Immature natural killer cell (primary cell): ENCODE measurements around the gene CD177. TPM values are rescaled to one million over a fixed set of nuclear protein-coding genes. Genes with fewer than 3 reads are reported as not detected.
"Not testable (repeated sequence)": the region's sequence is repeated elsewhere in the genome, so short reads cannot be mapped to it uniquely, and the experiment has no call there.

Experiments used
- DNase-seq, 3 donors: peaks; one replicate each; pipeline ENCODE4 v3.0.0; 2022; ENCODE audit warnings: mixed read lengths in 1 of 3
- H3K27ac Mint-ChIP-seq, 6 donors: one replicate each; pipeline ENCODE4 v1.8.0; 2020; ENCODE audit warnings: mixed read lengths in 6 of 6, mild to moderate bottlenecking in 5 of 6, inconsistent platforms in 4 of 6, moderate library complexity in 3 of 6
- H3K27me3 Mint-ChIP-seq, 3 donors: one replicate each; pipeline ENCODE4 v1.8.0; 2020 to 2021; ENCODE audit warnings: low read depth in 3 of 3, mild to moderate bottlenecking in 3 of 3, mixed read lengths in 3 of 3, moderate library complexity in 3 of 3, inconsistent platforms in 1 of 3
- H3K36me3 Mint-ChIP-seq, 3 donors: one replicate each; pipeline ENCODE4 v1.8.0; 2020; ENCODE audit warnings: mixed read lengths in 3 of 3, inconsistent platforms in 2 of 3, mild to moderate bottlenecking in 2 of 3
- H3K4me1 Mint-ChIP-seq, 2 donors: one replicate each; pipeline ENCODE4 v1.8.0; 2020; ENCODE audit warnings: inconsistent platforms in 2 of 2, mild to moderate bottlenecking in 2 of 2, mixed read lengths in 2 of 2, moderate library complexity in 1 of 2
- H3K4me3 Mint-ChIP-seq, 5 donors: one replicate each; pipeline ENCODE4 v1.8.0; 2020; ENCODE audit warnings: mild to moderate bottlenecking in 5 of 5, mixed read lengths in 5 of 5, inconsistent platforms in 3 of 5, moderate library complexity in 3 of 5
- H3K9me3 Mint-ChIP-seq, 6 donors: one replicate each; pipeline ENCODE4 v1.8.0; 2020; ENCODE audit warnings: mild to moderate bottlenecking in 6 of 6, mixed read lengths in 6 of 6, inconsistent platforms in 4 of 6, moderate library complexity in 3 of 6
- polyA plus RNA-seq, 3 donors: library from polyadenylated mRNA; unstranded; fragments of 300-500 nt; fragmentation: Illumina TruSeq; gene quantifications; one replicate each; pipeline ENCODE4 v1.2.3, GENCODE V29; 2021

Gene CD177
- polyA plus RNA-seq, 3 donors from 2014 or later, result not detected

- Mint-ChIP-seq H3K4me1 (no peaks in the 10 kb centered on the region), H3K27ac (no peak overlapping the region), H3K4me3 (no peak overlapping the region), H3K9me3 (no peaks in the 10 kb centered on the region), H3K36me3 (no peaks in the 10 kb centered on the region), H3K27me3 (no peaks in the 10 kb centered on the region)
- no peak for DNase-seq
Measured at GRCh38 chr19:43380771-43381386, 27.4 kb downstream of the CD177 start.

DNA sequence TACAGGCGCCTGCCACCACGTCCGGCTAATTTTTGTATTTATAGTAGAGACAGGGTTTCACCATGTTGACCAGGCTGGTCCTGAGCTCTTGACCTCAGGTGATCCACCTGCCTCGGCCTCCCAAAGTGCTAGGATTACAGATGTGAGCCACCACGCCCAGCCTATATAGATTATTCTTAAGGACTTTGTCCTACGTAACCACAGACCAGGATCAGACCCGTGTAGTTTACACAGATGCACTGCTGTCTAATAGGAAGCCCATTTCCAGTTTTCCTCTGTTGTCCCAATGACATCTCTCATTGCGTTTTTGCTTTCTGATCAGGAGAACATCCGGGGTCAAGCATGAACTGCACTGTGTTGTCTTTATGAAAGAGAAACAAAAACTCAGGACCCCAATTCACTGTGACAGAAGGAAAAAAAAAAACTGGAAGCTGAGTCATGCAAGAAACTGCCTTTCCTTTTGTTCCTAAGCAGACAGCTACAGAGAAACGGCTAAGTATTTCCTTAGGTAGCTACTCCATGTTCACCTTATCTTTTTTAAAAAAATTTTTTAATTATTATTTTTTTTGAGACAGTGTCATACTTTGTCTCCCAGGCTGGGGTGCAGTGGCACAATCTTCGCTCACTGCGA is 29.2 kb downstream of the CD177 start:
- H3K27ac Mint-ChIP-seq, result not testable (repeated sequence)

GRCh38 chr19:43383254-43383653 is 29.8 kb downstream of the CD177 start:
- not testable (repeated sequence) for H3K27ac Mint-ChIP-seq, H3K4me3 Mint-ChIP-seq, H3K36me3 Mint-ChIP-seq, H3K4me1 Mint-ChIP-seq, DNase-seq, H3K9me3 Mint-ChIP-seq, H3K27me3 Mint-ChIP-seq

More for the DNA sequence above, 29.2 kb downstream of the CD177 start:
- peak overlapping the region in 1 of 5 donors; percentile 21 for H3K4me3 Mint-ChIP-seq
- H3K4me1 Mint-ChIP-seq, H3K36me3 Mint-ChIP-seq, DNase-seq, H3K9me3 Mint-ChIP-seq, H3K27me3 Mint-ChIP-seq: not testable (repeated sequence)

DNA sequence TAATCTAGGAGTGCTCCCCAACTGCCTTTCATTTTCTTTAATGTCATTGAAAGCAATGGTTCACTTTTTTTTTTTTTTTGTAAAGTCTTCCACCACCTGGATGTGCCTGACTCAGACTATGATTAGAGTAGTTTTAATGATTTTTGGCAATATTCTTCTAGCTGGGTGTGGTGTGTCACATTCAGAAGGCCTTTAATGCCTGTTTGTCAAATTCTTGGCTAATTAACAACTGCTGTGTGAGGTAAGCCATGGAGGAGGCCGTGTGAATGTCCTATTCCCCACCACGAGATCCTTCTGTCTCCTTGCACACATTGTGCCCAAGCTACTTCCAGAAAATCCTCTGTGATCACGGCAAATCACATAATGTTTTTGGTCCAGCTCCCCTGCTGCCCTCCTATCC is 30.3 kb downstream of the CD177 start:
- not testable (repeated sequence) for H3K9me3 Mint-ChIP-seq, DNase-seq, H3K36me3 Mint-ChIP-seq, H3K4me3 Mint-ChIP-seq, H3K27ac Mint-ChIP-seq, H3K4me1 Mint-ChIP-seq, H3K27me3 Mint-ChIP-seq

DNA sequence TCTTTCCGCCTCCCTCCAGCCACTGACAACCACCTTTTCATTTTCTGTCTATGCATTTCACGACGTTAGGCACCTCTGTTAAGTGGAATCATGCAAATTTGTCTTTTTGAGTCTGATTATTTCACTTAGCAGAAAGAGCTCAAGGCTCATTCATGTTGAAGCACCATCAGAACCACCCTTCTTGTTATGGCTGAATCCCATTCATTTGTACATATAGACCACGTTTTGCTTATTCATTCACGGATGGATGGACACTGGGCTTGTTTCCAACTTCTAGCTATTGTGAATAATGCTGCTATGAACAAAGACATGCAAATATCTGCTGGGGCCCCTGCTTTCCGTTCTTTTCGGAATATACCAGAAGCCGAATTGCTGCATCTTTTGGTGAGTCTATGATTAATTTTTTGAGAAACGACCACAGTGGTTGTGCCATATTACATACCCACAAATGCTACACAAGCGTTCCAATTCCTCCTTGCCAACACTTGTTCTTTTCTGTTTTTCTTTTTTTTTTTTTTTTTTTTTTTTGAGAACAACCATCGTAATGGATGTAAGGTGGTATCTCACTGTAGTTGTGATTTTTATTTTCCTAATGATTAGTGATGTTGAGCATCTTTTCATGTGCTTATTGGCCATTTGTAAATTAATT is 37.5 kb downstream of the CD177 start:
- not testable (repeated sequence) for H3K27me3 Mint-ChIP-seq, H3K36me3 Mint-ChIP-seq, DNase-seq, H3K4me1 Mint-ChIP-seq, H3K9me3 Mint-ChIP-seq, H3K4me3 Mint-ChIP-seq, H3K27ac Mint-ChIP-seq

DNA sequence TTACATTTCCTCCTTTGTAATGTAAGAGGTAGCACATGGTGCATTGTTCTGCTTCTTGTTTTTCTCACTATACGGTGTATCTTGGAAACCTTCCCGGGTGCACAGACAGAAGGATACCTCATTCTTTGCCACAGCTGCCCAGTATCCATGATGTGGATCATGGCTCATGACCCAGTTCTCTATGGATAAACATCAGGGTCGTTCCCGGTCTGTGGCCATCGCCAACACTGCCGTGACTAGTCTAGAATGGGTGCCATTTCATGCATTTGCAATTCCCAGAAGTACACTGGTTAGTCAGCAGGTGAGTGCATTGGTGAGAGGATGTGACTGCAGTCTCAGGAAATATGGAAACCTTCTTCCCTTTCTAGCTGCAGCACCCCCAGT is 38.1 kb downstream of the CD177 start:
- DNase-seq, H3K36me3 Mint-ChIP-seq, H3K27ac Mint-ChIP-seq, H3K9me3 Mint-ChIP-seq, H3K4me3 Mint-ChIP-seq, H3K27me3 Mint-ChIP-seq, H3K4me1 Mint-ChIP-seq: not testable (repeated sequence)

GRCh38 chr19:43393501-43393900 is 40.0 kb downstream of the CD177 start:
- H3K4me1 Mint-ChIP-seq, H3K4me3 Mint-ChIP-seq, H3K27ac Mint-ChIP-seq, H3K36me3 Mint-ChIP-seq, DNase-seq, H3K9me3 Mint-ChIP-seq: not testable (repeated sequence)
- peaks cover 1 to 14% (median 5%) of the 10 kb centered on the region in 3 donors for H3K27me3 Mint-ChIP-seq

DNA sequence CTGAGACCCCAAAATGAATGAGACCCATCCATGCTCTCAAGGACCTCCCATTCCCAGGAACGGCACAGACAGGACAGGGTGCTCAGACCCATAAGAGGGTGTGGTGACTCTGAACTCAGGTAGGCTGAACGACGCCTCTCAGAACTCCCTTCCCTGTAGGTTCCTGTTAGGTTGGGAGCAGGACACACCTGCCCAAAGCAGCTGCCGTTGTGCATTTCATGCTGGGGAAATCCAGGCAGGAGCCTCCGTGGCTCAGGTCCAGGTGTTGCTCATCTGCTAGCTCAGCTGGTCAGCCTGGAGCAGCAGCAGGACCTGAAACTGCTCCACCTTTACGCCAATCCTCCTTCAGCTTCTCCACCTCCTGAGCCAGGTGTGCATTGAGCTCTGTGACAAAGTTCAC is 42.1 kb downstream of the CD177 start:
- Mint-ChIP-seq H3K27ac (no peak overlapping the region), H3K4me1 (no peaks in the 10 kb centered on the region), H3K36me3 (no peaks in the 10 kb centered on the region), H3K27me3 (peaks cover 1 to 16% (median 4%) of the 10 kb centered on the region in 3 donors), H3K4me3 (no peak overlapping the region), H3K9me3 (no peaks in the 10 kb centered on the region)
- no peak for DNase-seq

DNA sequence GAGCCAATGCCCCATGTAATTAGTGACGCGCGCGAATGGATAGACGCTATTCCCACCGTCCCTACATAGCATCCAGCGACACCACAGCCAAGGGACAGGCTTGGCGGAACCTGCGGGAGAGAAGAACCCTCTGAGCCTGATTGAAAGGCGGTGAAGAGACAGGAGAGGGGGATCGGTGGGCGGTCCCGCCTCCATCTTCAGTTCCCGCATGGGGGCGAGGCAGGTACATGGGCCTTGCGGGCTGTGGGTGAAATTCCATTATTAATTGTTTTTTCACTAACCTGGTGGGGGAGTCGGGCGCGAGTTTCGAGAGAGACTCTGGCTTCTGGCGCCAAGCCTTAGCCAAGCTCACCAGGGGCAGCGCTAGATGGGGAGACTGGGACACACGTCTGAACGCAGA is 52.8 kb downstream of the CD177 start:
- Mint-ChIP-seq H3K27ac (no peak overlapping the region), H3K36me3 (no peaks in the 10 kb centered on the region), H3K4me1 (no peaks in the 10 kb centered on the region), H3K4me3 (no peak overlapping the region), H3K9me3 (no peaks in the 10 kb centered on the region), H3K27me3 (peaks cover 0 to 13% (median 9%) of the 10 kb centered on the region in 3 donors)
- DNase-seq, result no peak

DNA sequence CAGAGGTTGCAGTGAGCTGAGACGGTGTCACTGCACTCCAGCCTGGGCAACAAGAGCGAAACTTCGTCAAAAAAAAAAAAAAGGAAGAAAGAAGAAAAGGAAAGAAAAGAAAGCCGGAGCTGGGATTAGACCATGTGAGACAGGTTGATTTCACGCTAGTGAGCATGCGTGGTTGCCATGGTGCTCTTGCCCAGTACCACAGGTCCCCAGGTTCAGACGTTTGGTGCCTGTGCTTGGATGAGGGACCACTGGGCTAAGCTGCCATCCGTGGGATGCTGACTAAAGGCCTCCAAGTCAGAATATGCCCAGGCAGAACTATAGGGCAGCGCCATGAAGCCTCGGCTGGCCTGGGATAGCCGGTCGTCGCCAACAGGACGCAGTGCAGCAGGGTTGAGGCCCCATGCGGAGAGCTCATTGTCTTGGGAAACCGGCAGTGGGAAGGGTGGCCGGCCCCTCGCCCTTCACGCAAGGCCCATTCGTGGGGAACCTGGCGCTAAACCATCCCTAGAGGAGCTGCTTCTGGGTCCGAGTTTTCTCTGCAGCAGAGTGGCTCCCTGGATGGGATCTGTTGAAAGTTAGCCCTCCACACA is 54.0 kb downstream of the CD177 start:
- Mint-ChIP-seq H3K4me1 (no peaks in the 10 kb centered on the region), H3K4me3 (no peak overlapping the region), H3K27ac (no peak overlapping the region), H3K36me3 (no peaks in the 10 kb centered on the region), H3K9me3 (no peaks in the 10 kb centered on the region), H3K27me3 (peaks cover 0 to 12% (median 9%) of the 10 kb centered on the region in 3 donors)
- DNase-seq, result no peak

DNA sequence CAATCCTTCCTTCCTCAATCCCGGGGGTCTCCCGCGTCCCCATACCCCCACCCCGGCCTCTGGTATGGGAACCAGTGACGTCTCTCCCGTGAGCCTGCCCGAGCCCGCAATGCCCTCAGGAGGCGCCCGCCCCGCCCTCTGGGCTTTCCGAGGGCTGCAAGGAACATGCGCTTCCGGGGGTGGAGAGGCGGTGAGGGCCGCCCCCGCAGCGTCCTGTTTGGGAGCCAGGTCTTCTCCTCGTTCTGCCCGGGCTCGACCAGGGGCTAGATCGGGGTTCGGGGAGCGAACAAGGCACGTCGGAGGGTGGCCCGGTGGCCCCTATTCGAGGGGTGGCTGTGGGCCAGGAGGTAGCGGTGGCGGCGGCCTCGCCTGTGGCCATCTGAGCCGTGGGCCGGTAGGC is 54.6 kb downstream of the CD177 start:
- Mint-ChIP-seq H3K36me3 (no peaks in the 10 kb centered on the region), H3K4me3 (no peak overlapping the region), H3K9me3 (no peaks in the 10 kb centered on the region), H3K27me3 (peaks cover 0 to 12% (median 9%) of the 10 kb centered on the region in 3 donors), H3K27ac (no peak overlapping the region), H3K4me1 (no peaks in the 10 kb centered on the region)
- no peak for DNase-seq

DNA sequence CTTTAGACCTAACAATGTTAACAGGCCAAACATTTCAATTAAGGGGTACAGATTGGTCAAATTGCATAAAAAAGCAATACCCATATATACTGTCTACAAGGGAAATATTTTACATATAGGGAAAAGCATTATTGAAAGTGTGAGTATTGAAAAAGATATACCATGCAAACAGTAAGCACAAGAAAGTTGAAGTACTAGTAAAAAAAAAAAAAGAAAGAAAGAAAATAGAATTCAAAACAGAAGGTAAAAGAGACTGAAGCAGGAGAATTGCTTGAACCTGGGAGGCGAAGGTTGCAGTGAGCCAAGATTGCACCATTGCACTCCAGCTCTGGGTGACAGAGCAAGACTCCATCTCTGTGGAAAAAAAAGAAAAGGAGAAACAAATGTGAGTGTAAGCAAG is 55.9 kb downstream of the CD177 start:
- H3K4me3 Mint-ChIP-seq, result no peak overlapping the region
- H3K9me3 Mint-ChIP-seq, result no peaks in the 10 kb centered on the region
- H3K4me1 Mint-ChIP-seq, result no peaks in the 10 kb centered on the region
- H3K36me3 Mint-ChIP-seq, result no peaks in the 10 kb centered on the region
- DNase-seq, result no peak
- peaks cover 1 to 9% (median 7%) of the 10 kb centered on the region in 3 donors for H3K27me3 Mint-ChIP-seq
- H3K27ac Mint-ChIP-seq, result no peak overlapping the region

- H3K27me3 Mint-ChIP-seq, result peaks cover 0 to 6% (median 1%) of the 10 kb centered on the region in 3 donors
- H3K36me3 Mint-ChIP-seq, result no peaks in the 10 kb centered on the region
- DNase-seq, result no peak
- no peaks in the 10 kb centered on the region for H3K4me1 Mint-ChIP-seq
- no peak overlapping the region for H3K27ac Mint-ChIP-seq
- no peaks in the 10 kb centered on the region for H3K9me3 Mint-ChIP-seq
- H3K4me3 Mint-ChIP-seq, result no peak overlapping the region
Measured at GRCh38 chr19:43412441-43412840, 59.0 kb downstream of the CD177 start.
